ENCODE measurements around the gene CACNA1C.

DNA sequence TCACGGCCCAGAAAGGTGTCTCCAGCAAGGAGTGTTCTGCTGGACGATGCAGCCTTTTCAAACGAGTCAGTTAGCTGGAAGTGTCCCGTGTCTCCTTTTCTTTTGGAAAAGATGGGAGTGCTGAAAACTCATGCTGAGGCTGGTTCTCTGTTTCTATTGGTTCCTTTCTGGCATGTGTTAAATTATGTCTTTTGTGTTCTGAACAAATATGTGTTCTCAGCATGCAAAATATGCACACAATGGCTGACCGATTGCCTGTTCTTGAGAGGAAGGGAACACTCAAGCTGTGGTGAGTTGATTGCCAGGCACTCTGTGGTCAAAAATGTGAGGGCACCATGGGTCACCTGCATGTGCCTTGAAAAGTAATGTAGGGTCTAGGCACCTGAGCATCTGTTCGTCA is 181.3 kb downstream of the CACNA1C start:
- TF ChIP-seq POLR2A (IDR thresholded peaks at IDR 0.05) = no peak
- TF ChIP-seq CTCF (IDR thresholded peaks at IDR 0.05) = no peak
